SIG-M5 treated with dmso at 0.1 percent for 504 hours (cell line): Measurements from ENCODE around the gene SC5D.

Experiments used
- DNase-seq: peaks from one replicate; lab custom pipeline; 2025; ENCODE audit not compliant: unreplicated experiment; lab: John Stamatoyannopoulos, UW

Gene SC5D

GRCh38 chr11:121292495-121293287 lies at the start of gene SC5D:
Gene SC5D (plus strand): TSS chr11:121292771. CDS start chr11:121303376, 10,605 bp downstream.
- DNase-seq = peak; percentile 77

GRCh38 chr11:121244884-121245283 lies 47.7 kb upstream of the SC5D start:
- no peak for DNase-seq

- no peak for DNase-seq
Observed at GRCh38 chr11:121246021-121246768, 46.4 kb upstream of the SC5D start.

- no peak for DNase-seq
Observed at GRCh38 chr11:121246769-121247035, 45.9 kb upstream of the SC5D start.

GRCh38 chr11:121248496-121248895 lies 44.1 kb upstream of the SC5D start:
- no peak for DNase-seq

- DNase-seq = peak; percentile 55
Observed at GRCh38 chr11:121249039-121249663, 43.4 kb upstream of the SC5D start.

- DNase-seq = no peak
Observed at GRCh38 chr11:121250843-121251242, 41.7 kb upstream of the SC5D start.

GRCh38 chr11:121253951-121254350 lies 38.6 kb upstream of the SC5D start:
- no peak for DNase-seq

GRCh38 chr11:121254756-121255155 lies 37.8 kb upstream of the SC5D start:
- no peak for DNase-seq

GRCh38 chr11:121255473-121256125 lies 37.0 kb upstream of the SC5D start:
- DNase-seq = no peak

- no peak for DNase-seq
Observed at GRCh38 chr11:121257289-121257688, 35.3 kb upstream of the SC5D start.

GRCh38 chr11:121257976-121258375 lies 34.6 kb upstream of the SC5D start:
- DNase-seq = peak; percentile 46

- no peak for DNase-seq
Observed at GRCh38 chr11:121265586-121265985, 27.0 kb upstream of the SC5D start.

GRCh38 chr11:121268581-121268980 lies 24.0 kb upstream of the SC5D start:
- DNase-seq = no peak

- no peak for DNase-seq
Observed at GRCh38 chr11:121270001-121270678, 22.4 kb upstream of the SC5D start.

GRCh38 chr11:121274332-121274991 lies 18.1 kb upstream of the SC5D start:
- DNase-seq = no peak

GRCh38 chr11:121281698-121282097 lies 10.9 kb upstream of the SC5D start:
- DNase-seq = no peak

GRCh38 chr11:121282386-121282785 lies 10.2 kb upstream of the SC5D start:
- DNase-seq = no peak

- DNase-seq = no peak
Observed at GRCh38 chr11:121282886-121283502, 9.6 kb upstream of the SC5D start.

GRCh38 chr11:121291319-121291718 lies 1.3 kb upstream of the SC5D start:
- DNase-seq = no peak
